Measurements from ENCODE around the gene MICAL2. TPM values are rescaled to one million over a fixed set of nuclear protein-coding genes. Genes with fewer than 3 reads are reported as not detected.
"Not testable (repeated sequence)": the region's sequence is repeated elsewhere in the genome, so short reads cannot be mapped to it uniquely, and the experiment has no call there.

MICAL2 gene
- total and polyA plus RNA-seq, 2 of the 13 experiments (the other 11 are each of a cell fraction or from before 2014, with no cell fraction given): 0.78 to 1.1 TPM

- TF ChIP-seq DZIP1 (CRISPR knock-in tag; IDR thresholded peaks at IDR 0.05): no peak
Observed at GRCh38 chr11:12144330-12145174, 34.2 kb downstream of the MICAL2 start (continued).

GRCh38 chr11:12146678-12147077 lies 36.3 kb downstream of the MICAL2 start:
- POLR2A ChIA-PET; H3K4me2 ChIP-seq (ENCODE audit: low read depth, low read length); H3K27me3 ChIP-seq (ENCODE audit: control insufficient read depth in 1 of 2, insufficient read depth in 2 of 2, low read length in 2 of 2); H3K9me3 ChIP-seq (ENCODE audit: low read length); H4K20me1 ChIP-seq (ENCODE audit: insufficient read depth, low read length); H3K79me2 ChIP-seq (ENCODE audit: insufficient read depth, low read length); H3K27ac ChIP-seq (ENCODE audit: extremely low read length, insufficient read depth, low read length); BruUV-seq (replicated peaks); DNase-seq (ENCODE audit: low spot score); H3K36me3 ChIP-seq (replicated peaks in 1 of 2; ENCODE audit: control insufficient read depth in 1 of 2, insufficient read depth in 2 of 2, low read length in 2 of 2); in situ Hi-C loops (cut with HindIII; ENCODE audit: extremely low pct_ligation_motif_present, low pct_unique_long_range_greater_than_20kb); CTCF ChIA-PET (ENCODE audit: low intra/inter-chr PET ratio, low total read pairs); ATAC-seq; intact Hi-C loops (cut with micrococcal nuclease; ENCODE audit: unreplicated experiment); H3K9ac ChIP-seq (ENCODE audit: insufficient read depth, low read depth, low read length); H3K4me3 ChIP-seq (replicated peaks in 1 of 3; ENCODE audit: insufficient read depth in 1 of 3, low read depth in 2 of 3, low read length in 3 of 3); H2AFZ ChIP-seq (ENCODE audit: low read length); FAIRE-seq: not testable (repeated sequence)
- WGBS (ENCODE audit: low lambda C conversion rate): 70% methylated on average over 3 of the region's 3 CpGs
- H3K4me1 ChIP-seq (ENCODE audit: insufficient read depth, low read length): peaks cover 37% of the 10 kb centered on the region

GRCh38 chr11:12147827-12148226 lies 37.4 kb downstream of the MICAL2 start:
- Histone ChIP-seq H3K9ac (ENCODE audit: insufficient read depth, low read depth, low read length) (no peak overlapping the region), H4K20me1 (ENCODE audit: insufficient read depth, low read length) (no peaks in the 10 kb centered on the region), H3K27ac (ENCODE audit: extremely low read length, insufficient read depth, low read length) (no peak overlapping the region), H3K27me3 (ENCODE audit: control insufficient read depth in 1 of 2, insufficient read depth in 2 of 2, low read length in 2 of 2) (no peaks in the 10 kb centered on the region; a peak in 1 of 5 replicates), H3K36me3 (replicated peaks in 1 of 2; ENCODE audit: control insufficient read depth in 1 of 2, insufficient read depth in 2 of 2, low read length in 2 of 2) (no peaks in the 10 kb centered on the region), H3K4me3 (replicated peaks in 1 of 3; ENCODE audit: insufficient read depth in 1 of 3, low read depth in 2 of 3, low read length in 3 of 3) (no peak overlapping the region), H2AFZ (ENCODE audit: low read length) (no peak overlapping the region), H3K4me2 (ENCODE audit: low read depth, low read length) (no peak overlapping the region), H3K79me2 (ENCODE audit: insufficient read depth, low read length) (no peaks in the 10 kb centered on the region), H3K4me1 (ENCODE audit: insufficient read depth, low read length) (peaks cover 37% of the 10 kb centered on the region), H3K9me3 (ENCODE audit: low read length) (no peaks in the 10 kb centered on the region)
- POLR2A ChIA-PET: no interaction called here
- in situ Hi-C loops (cut with HindIII; ENCODE audit: extremely low pct_ligation_motif_present, low pct_unique_long_range_greater_than_20kb) (no loop called here), intact Hi-C loops (cut with micrococcal nuclease; ENCODE audit: unreplicated experiment) (no loop called here)
- ATAC-seq (no peak), FAIRE-seq (no peak), DNase-seq (ENCODE audit: low spot score) (no peak)
- CTCF ChIA-PET (ENCODE audit: low intra/inter-chr PET ratio, low total read pairs): no interaction called here
- WGBS (ENCODE audit: low lambda C conversion rate): 87% methylated on average over 5 of the region's 5 CpGs
- no TSS peak for BruUV-seq (replicated peaks)
- TF ChIP-seq ZNF282 (IDR thresholded peaks at IDR 0.05; ENCODE audit: partially characterized antibody): no peak
- TF ChIP-seq SCMH1 (CRISPR knock-in tag; IDR thresholded peaks at IDR 0.05; ENCODE audit: borderline replicate concordance): no peak
- no peak for TF ChIP-seq ZNF724P (CRISPR knock-in tag; IDR thresholded peaks at IDR 0.05; ENCODE audit: borderline replicate concordance)
- no peak for TF ChIP-seq ZNF570 (CRISPR knock-in tag; IDR thresholded peaks at IDR 0.05; ENCODE audit: borderline replicate concordance)
- no peak for TF ChIP-seq TFE3 (CRISPR knock-in tag; IDR thresholded peaks at IDR 0.05)
- no peak for TF ChIP-seq ZBTB8A (CRISPR knock-in tag; IDR thresholded peaks at IDR 0.05; ENCODE audit: borderline replicate concordance, low read depth)
- no peak for TF ChIP-seq ZNF777 (CRISPR knock-in tag; IDR thresholded peaks at IDR 0.05)
- TF ChIP-seq ZNF17 (CRISPR knock-in tag; IDR thresholded peaks at IDR 0.05): no peak
